C1 segment of cervical spinal cord (tissue), 14 donors: Measurements from ENCODE around the gene KAZN.

Experiments used
- DNase-seq, 14 donors: peaks; one replicate each; lab custom pipeline; 2025; lab: John Stamatoyannopoulos, UW

KAZN gene

GRCh38 chr1:14999441-14999840 lies 401.0 kb downstream of the KAZN start:
- peak in 1 of 14 donors; percentile 16 for DNase-seq

- DNase-seq, result no peak
Measured at GRCh38 chr1:15000030-15000429, 401.5 kb downstream of the KAZN start.

GRCh38 chr1:15000671-15001070 lies 402.2 kb downstream of the KAZN start:
- DNase-seq, result no peak

- no peak for DNase-seq
Measured at GRCh38 chr1:15001317-15001915, 402.9 kb downstream of the KAZN start.

- DNase-seq, result no peak
Measured at GRCh38 chr1:15002325-15002724, 403.8 kb downstream of the KAZN start.

GRCh38 chr1:15004396-15004795 lies 405.9 kb downstream of the KAZN start:
- no peak for DNase-seq

GRCh38 chr1:15005116-15005515 lies 406.6 kb downstream of the KAZN start:
- DNase-seq, result peak in 4 of 14 donors; percentile 24 to 95 (median 33)

- DNase-seq, result no peak
Measured at GRCh38 chr1:15007368-15007767, 408.9 kb downstream of the KAZN start.

- DNase-seq, result peak in 1 of 14 donors; percentile 57
Measured at GRCh38 chr1:15007842-15008241, 409.4 kb downstream of the KAZN start.

GRCh38 chr1:15008783-15009729 lies 410.6 kb downstream of the KAZN start:
- peak in 1 of 14 donors; percentile 43 for DNase-seq

GRCh38 chr1:15011160-15011559 lies 412.7 kb downstream of the KAZN start:
- peak in 1 of 14 donors; percentile 62 for DNase-seq

GRCh38 chr1:15011661-15012060 lies 413.2 kb downstream of the KAZN start:
- DNase-seq, result no peak

- DNase-seq, result peak in 1 of 14 donors; percentile 85
Measured at GRCh38 chr1:15012822-15013221, 414.3 kb downstream of the KAZN start.

- no peak for DNase-seq
Measured at GRCh38 chr1:15013767-15014166, 415.3 kb downstream of the KAZN start.

- peak in 5 of 14 donors; percentile 11 to 97 (median 26) for DNase-seq
Measured at GRCh38 chr1:15014516-15014915, 416.0 kb downstream of the KAZN start.

- no peak for DNase-seq
Measured at GRCh38 chr1:15016001-15016400, 417.5 kb downstream of the KAZN start.

- no peak for DNase-seq
Measured at GRCh38 chr1:15016526-15016925, 418.0 kb downstream of the KAZN start.

GRCh38 chr1:15017120-15017519 lies 418.6 kb downstream of the KAZN start:
- no peak for DNase-seq

GRCh38 chr1:15018767-15019166 lies 420.3 kb downstream of the KAZN start:
- DNase-seq, result no peak

GRCh38 chr1:15020943-15021745 lies 422.7 kb downstream of the KAZN start:
- DNase-seq, result no peak

GRCh38 chr1:15022048-15022447 lies 423.6 kb downstream of the KAZN start:
- no peak for DNase-seq

- DNase-seq, result no peak
Measured at GRCh38 chr1:15023205-15023604, 424.7 kb downstream of the KAZN start.
